Measurements from ENCODE around the gene PLEKHM1.
A peak's percentile ranks its signal among the peaks of the same experiment; 100 is the strongest.

Gene PLEKHM1

GRCh38 chr17:45395569-45396415 lies 94.7 kb downstream of the PLEKHM1 start:
- no peak for DNase-seq

- peak; percentile 44 for DNase-seq
Measured at GRCh38 chr17:45394913-45395568, 95.5 kb downstream of the PLEKHM1 start.

GRCh38 chr17:45394564-45394912 lies 96.0 kb downstream of the PLEKHM1 start:
- DNase-seq = no peak

- no peak for DNase-seq
Measured at GRCh38 chr17:45394091-45394490, 96.4 kb downstream of the PLEKHM1 start.

- DNase-seq = no peak
Measured at GRCh38 chr17:45393411-45393810, 97.1 kb downstream of the PLEKHM1 start.

GRCh38 chr17:45391918-45392317 lies 98.6 kb downstream of the PLEKHM1 start:
- no peak for DNase-seq

- no peak for DNase-seq
Measured at GRCh38 chr17:45391291-45391690, 99.2 kb downstream of the PLEKHM1 start.

- no peak for DNase-seq
Measured at GRCh38 chr17:45389354-45389753, 101.2 kb downstream of the PLEKHM1 start.

- DNase-seq = no peak
Measured at GRCh38 chr17:45388604-45389325, 101.8 kb downstream of the PLEKHM1 start.

- no peak for DNase-seq
Measured at GRCh38 chr17:45387739-45388138, 102.8 kb downstream of the PLEKHM1 start.

GRCh38 chr17:45386178-45386577 lies 104.3 kb downstream of the PLEKHM1 start:
- no peak for DNase-seq
